ENCODE data around the gene PLD2. TPM values are rescaled to one million over a fixed set of nuclear protein-coding genes. Genes with fewer than 3 reads are reported as not detected.

PLD2 gene
- polyA plus RNA-seq, 3 donors = 3.5 to 122 (median 4.0) TPM

DNA sequence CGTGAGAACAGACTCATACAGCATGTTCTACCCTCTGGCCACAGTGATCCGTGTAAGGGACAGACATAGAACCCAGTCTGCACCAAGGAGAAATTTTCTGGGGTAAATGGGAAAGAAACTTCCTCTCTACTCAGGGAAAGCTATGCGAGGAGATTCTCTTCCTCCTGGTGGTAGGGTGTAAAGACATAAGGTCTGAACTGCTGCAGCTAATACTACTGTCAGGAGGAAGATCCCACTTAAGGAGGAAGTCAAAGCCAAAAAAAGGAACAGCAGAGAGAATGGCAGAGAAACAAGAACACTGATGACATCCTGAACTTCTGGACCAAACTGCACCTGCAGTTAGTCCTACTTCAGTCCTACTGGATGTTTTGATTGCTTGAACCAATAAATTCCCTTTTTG lies 42.4 kb upstream of the PLD2 start:
- H3K36me3 ChIP-seq (replicated peaks in 1 of 2; ENCODE audit: control insufficient read depth in 1 of 2, insufficient read depth in 2 of 2, low read length in 2 of 2) = no peaks in the 10 kb centered on the region
- peaks cover 57 to 72% of the 10 kb centered on the region in 2 donors for H3K4me1 ChIP-seq (ENCODE audit: control insufficient read depth in 1 of 2, insufficient read depth in 2 of 2, low read length in 2 of 2)
- intact Hi-C loops (cut with micrococcal nuclease) = no loop called here
- H3K27me3 ChIP-seq (ENCODE audit: control insufficient read depth in 2 of 2, insufficient read depth in 2 of 2, low read length in 2 of 2) = no peaks in the 10 kb centered on the region
- H3K9me3 ChIP-seq (replicated peaks in 1 of 2; ENCODE audit: control insufficient read depth in 1 of 2, insufficient read depth in 1 of 2, low read length in 2 of 2) = no peaks in the 10 kb centered on the region
- H4K20me1 ChIP-seq (ENCODE audit: insufficient read depth, low read length) = no peaks in the 10 kb centered on the region
- Mint-ChIP-seq H3K27me3 (ENCODE audit: low read depth in 3 of 3) (peaks cover 0 to 8% (median 2%) of the 10 kb centered on the region in 3 donors), H3K4me1 (peaks cover 51% of the 10 kb centered on the region), H3K4me3 (no peak overlapping the region), H3K36me3 (peaks cover 1 to 4% of the 10 kb centered on the region in 2 donors), H3K9me3 (peaks cover 0 to 4% (median 0%) of the 10 kb centered on the region in 7 donors), H3K27ac (peak overlapping the region; percentile 94 to 99 (median 98))
- peak overlapping the region in 1 of 3 experiments; percentile 18 for H3K4me3 ChIP-seq (replicated peaks in 1 of 3; ENCODE audit: low read depth in 2 of 3, low read length in 3 of 3)
- DNase-seq = peak; percentile 71 to 89 (median 87)
- H3K79me2 ChIP-seq (ENCODE audit: insufficient read depth, low read length) = no peaks in the 10 kb centered on the region
- peak overlapping the region; percentile 57 to 98 for H3K27ac ChIP-seq (ENCODE audit: low read depth in 1 of 2, low read length in 2 of 2)
- TF ChIP-seq, protein P1, sequence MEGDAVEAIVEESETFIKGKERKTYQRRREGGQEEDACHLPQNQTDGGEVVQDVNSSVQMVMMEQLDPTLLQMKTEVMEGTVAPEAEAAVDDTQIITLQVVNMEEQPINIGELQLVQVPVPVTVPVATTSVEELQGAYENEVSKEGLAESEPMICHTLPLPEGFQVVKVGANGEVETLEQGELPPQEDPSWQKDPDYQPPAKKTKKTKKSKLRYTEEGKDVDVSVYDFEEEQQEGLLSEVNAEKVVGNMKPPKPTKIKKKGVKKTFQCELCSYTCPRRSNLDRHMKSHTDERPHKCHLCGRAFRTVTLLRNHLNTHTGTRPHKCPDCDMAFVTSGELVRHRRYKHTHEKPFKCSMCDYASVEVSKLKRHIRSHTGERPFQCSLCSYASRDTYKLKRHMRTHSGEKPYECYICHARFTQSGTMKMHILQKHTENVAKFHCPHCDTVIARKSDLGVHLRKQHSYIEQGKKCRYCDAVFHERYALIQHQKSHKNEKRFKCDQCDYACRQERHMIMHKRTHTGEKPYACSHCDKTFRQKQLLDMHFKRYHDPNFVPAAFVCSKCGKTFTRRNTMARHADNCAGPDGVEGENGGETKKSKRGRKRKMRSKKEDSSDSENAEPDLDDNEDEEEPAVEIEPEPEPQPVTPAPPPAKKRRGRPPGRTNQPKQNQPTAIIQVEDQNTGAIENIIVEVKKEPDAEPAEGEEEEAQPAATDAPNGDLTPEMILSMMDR (IDR thresholded peaks at IDR 0.05) = peak; percentile 26
- H3K9ac ChIP-seq (ENCODE audit: insufficient read depth, low read length, poor library complexity, severe bottlenecking) = peak overlapping the region; percentile 37
- peak overlapping the region; percentile 8 for H3K4me2 ChIP-seq (replicated peaks; ENCODE audit: extremely low read depth, low read length, poor library complexity, severe bottlenecking)
- WGBS (ENCODE audit: insufficient coverage) = no CpG with 5 or more reads among the region's 3 CpGs
- H2AFZ ChIP-seq (ENCODE audit: insufficient read depth, low read depth, low read length, poor library complexity, severe bottlenecking) = no peak overlapping the region

- Histone ChIP-seq H3K36me3 (replicated peaks in 1 of 2; ENCODE audit: control insufficient read depth in 1 of 2, insufficient read depth in 2 of 2, low read length in 2 of 2) (no peaks in the 10 kb centered on the region), H3K4me2 (replicated peaks; ENCODE audit: extremely low read depth, low read length, poor library complexity, severe bottlenecking) (peak overlapping the region; percentile 44), H3K27ac (ENCODE audit: low read depth in 1 of 2, low read length in 2 of 2) (peak overlapping the region; percentile 98), H3K27me3 (ENCODE audit: control insufficient read depth in 2 of 2, insufficient read depth in 2 of 2, low read length in 2 of 2) (no peaks in the 10 kb centered on the region), H3K4me1 (ENCODE audit: control insufficient read depth in 1 of 2, insufficient read depth in 2 of 2, low read length in 2 of 2) (peaks cover 73 to 81% of the 10 kb centered on the region in 2 donors), H3K4me3 (replicated peaks in 1 of 3; ENCODE audit: low read depth in 2 of 3, low read length in 3 of 3) (no peak overlapping the region), H3K9ac (ENCODE audit: insufficient read depth, low read length, poor library complexity, severe bottlenecking) (peak overlapping the region; percentile 66), H3K9me3 (replicated peaks in 1 of 2; ENCODE audit: control insufficient read depth in 1 of 2, insufficient read depth in 1 of 2, low read length in 2 of 2) (no peaks in the 10 kb centered on the region), H4K20me1 (ENCODE audit: insufficient read depth, low read length) (no peaks in the 10 kb centered on the region), H2AFZ (ENCODE audit: insufficient read depth, low read depth, low read length, poor library complexity, severe bottlenecking) (no peak overlapping the region), H3K79me2 (ENCODE audit: insufficient read depth, low read length) (no peaks in the 10 kb centered on the region)
- intact Hi-C loops (cut with micrococcal nuclease) = loop anchor here (1.0 to 5.0 kb wide), 3 partner anchors 30 to 181 kb away; partner anchors contain the start of genes MED11 (in 1 of the 2) and PFN1 (in 1 of the 2)
- Mint-ChIP-seq H3K27me3 (ENCODE audit: low read depth in 3 of 3) (peaks cover 0 to 8% (median 2%) of the 10 kb centered on the region in 3 donors), H3K27ac (peak overlapping the region; percentile 98 to 99 (median 99)), H3K9me3 (peaks cover 0 to 4% (median 0%) of the 10 kb centered on the region in 7 donors), H3K4me1 (peaks cover 58% of the 10 kb centered on the region), H3K36me3 (peaks cover 0 to 4% of the 10 kb centered on the region in 2 donors), H3K4me3 (peak overlapping the region in 1 of 2 donors; percentile 51)
- DNase-seq = peak; percentile 88 to 96 (median 94)
- no CpG with 5 or more reads among the region's 3 CpGs for WGBS (ENCODE audit: insufficient coverage)
- TF ChIP-seq, protein P1 (IDR thresholded peaks at IDR 0.05) = no peak
Measured at GRCh38 chr17:4766201-4766600, 40.8 kb upstream of the PLD2 start.
